K562 (cell line): ENCODE data around the gene RALGPS1.

Source experiments
- EZH2 ChIP-seq: IDR thresholded peaks from 2 replicates; pipeline ENCODE4 v1.6.1; 2012; ENCODE audit warnings: low read depth, mild to moderate bottlenecking, inconsistent platforms, low read length, borderline replicate concordance
- KAT8 ChIP-seq: fragments of 450-650 bp; IDR thresholded peaks from 2 replicates; pipeline ENCODE4 v1.6.1; 2016; ENCODE audit warnings: low read depth, mild to moderate bottlenecking
- MAFK ChIP-seq: IDR thresholded peaks from 2 replicates; pipeline ENCODE4 v1.6.1; 2011; ENCODE audit warnings: low read length, improper control_type of control experiment
- MYC ChIP-seq, 2 experiments: fragments of 250-450 bp in 1 of 2; sonication (Bioruptor Pico) in 1 of 2; IDR thresholded peaks; 2 replicates each; pipeline versions ENCODE4 v1.5.1 to v1.6.1; 2012 to 2021; ENCODE audit warnings: low read depth in 2 of 2, borderline replicate concordance in 1 of 2, improper control_type of control experiment in 1 of 2, low read length in 1 of 2, mild to moderate bottlenecking in 1 of 2, moderate library complexity in 1 of 2
- POLR2A ChIP-seq: fragments of 450-650 bp; conservative IDR thresholded peaks from 2 replicates; pipeline ENCODE4 v1.6.1; 2016
- YY1 ChIP-seq, 3 experiments: IDR thresholded peaks; 2 replicates each; pipeline ENCODE4 v1.6.1; 2011; ENCODE audit warnings: low read length in 2 of 3, mild to moderate bottlenecking in 2 of 3, moderate library complexity in 2 of 3, borderline replicate concordance in 1 of 3, control low read depth in 1 of 3, low read depth in 1 of 3; ENCODE audit not compliant: insufficient read depth in 3 of 3, insufficient replicate concordance in 2 of 3, control insufficient read depth in 1 of 3, insufficient read length in 1 of 3; ENCODE audit errors: extremely low read depth in 1 of 3
- TF ChIP-seq, protein P1 (sequence below): IDR thresholded peaks from 3 replicates; pipeline ENCODE4 v1.6.1; 2011; ENCODE audit warnings: borderline replicate concordance, mild to moderate bottlenecking; ENCODE audit not compliant: insufficient read length, insufficient read depth
- TF ChIP-seq, protein P2 (sequence below), 3 experiments: IDR thresholded peaks in 2 of 3; conservative IDR thresholded peaks in 1 of 3; 2 replicates each; pipeline ENCODE4 v1.5.1; 2011 to 2012; ENCODE audit warnings: low read length in 3 of 3, mild to moderate bottlenecking in 3 of 3, control low read depth in 2 of 3, improper control_type of control experiment in 1 of 3, inconsistent platforms in 1 of 3, low read depth in 1 of 3, mixed read lengths in 1 of 3, moderate library complexity in 1 of 3; ENCODE audit not compliant: insufficient read depth in 2 of 3
- TF ChIP-seq, protein P3 (sequence below): sonication (generic); formaldehyde crosslinking; IDR thresholded peaks from 2 replicates; pipeline ENCODE4 v1.8.0; 2023; ENCODE audit warnings: mild to moderate bottlenecking, missing genetic modification reagents

DNA sequence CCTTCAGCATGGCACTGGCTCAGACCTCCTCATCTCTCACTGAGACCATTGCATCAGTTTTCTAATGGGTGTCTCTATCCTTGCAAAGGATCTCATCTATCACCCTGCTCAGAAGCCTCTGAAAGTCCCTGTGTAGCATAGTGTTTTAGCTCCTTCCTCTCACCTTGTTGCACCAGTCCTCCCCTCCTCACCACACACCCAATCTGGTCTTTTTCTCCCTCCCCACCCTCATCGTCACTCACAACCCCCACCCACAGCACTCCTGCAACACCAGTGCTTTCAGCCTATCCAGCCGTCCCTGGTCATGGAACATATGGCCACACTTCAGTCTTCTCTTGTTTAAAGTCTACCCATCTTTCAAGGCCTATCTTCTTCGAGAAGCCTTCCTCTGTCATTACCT lies 133.4 kb downstream of the RALGPS1 start:
- TF ChIP-seq POLR2A (no peak), YY1 (IDR thresholded peaks at IDR 0.05; ENCODE audit: borderline replicate concordance in 1 of 3, control insufficient read depth in 1 of 3, extremely low read depth in 1 of 3, insufficient read depth in 3 of 3, insufficient read length in 1 of 3, insufficient replicate concordance in 2 of 3, low read depth in 1 of 3, low read length in 2 of 3) (no peak), KAT8 (no peak), EZH2 (no peak), MAFK (no peak), MYC (IDR thresholded peaks at IDR 0.05; ENCODE audit: low read depth, low read length) (no peak), MYC (CRISPR knock-in tag; IDR thresholded peaks at IDR 0.05; ENCODE audit: borderline replicate concordance, low read depth) (no peak)
- TF ChIP-seq, protein P1, sequence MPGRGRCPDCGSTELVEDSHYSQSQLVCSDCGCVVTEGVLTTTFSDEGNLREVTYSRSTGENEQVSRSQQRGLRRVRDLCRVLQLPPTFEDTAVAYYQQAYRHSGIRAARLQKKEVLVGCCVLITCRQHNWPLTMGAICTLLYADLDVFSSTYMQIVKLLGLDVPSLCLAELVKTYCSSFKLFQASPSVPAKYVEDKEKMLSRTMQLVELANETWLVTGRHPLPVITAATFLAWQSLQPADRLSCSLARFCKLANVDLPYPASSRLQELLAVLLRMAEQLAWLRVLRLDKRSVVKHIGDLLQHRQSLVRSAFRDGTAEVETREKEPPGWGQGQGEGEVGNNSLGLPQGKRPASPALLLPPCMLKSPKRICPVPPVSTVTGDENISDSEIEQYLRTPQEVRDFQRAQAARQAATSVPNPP, result no peak
- TF ChIP-seq, protein P2, sequence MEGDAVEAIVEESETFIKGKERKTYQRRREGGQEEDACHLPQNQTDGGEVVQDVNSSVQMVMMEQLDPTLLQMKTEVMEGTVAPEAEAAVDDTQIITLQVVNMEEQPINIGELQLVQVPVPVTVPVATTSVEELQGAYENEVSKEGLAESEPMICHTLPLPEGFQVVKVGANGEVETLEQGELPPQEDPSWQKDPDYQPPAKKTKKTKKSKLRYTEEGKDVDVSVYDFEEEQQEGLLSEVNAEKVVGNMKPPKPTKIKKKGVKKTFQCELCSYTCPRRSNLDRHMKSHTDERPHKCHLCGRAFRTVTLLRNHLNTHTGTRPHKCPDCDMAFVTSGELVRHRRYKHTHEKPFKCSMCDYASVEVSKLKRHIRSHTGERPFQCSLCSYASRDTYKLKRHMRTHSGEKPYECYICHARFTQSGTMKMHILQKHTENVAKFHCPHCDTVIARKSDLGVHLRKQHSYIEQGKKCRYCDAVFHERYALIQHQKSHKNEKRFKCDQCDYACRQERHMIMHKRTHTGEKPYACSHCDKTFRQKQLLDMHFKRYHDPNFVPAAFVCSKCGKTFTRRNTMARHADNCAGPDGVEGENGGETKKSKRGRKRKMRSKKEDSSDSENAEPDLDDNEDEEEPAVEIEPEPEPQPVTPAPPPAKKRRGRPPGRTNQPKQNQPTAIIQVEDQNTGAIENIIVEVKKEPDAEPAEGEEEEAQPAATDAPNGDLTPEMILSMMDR (IDR thresholded peaks at IDR 0.05 in 2 of 3, conservative IDR thresholded peaks at IDR 0.05 in 1 of 3; ENCODE audit: insufficient read depth in 2 of 3, low read depth in 1 of 3, low read length in 3 of 3), result no peak
- TF ChIP-seq, protein P3, sequence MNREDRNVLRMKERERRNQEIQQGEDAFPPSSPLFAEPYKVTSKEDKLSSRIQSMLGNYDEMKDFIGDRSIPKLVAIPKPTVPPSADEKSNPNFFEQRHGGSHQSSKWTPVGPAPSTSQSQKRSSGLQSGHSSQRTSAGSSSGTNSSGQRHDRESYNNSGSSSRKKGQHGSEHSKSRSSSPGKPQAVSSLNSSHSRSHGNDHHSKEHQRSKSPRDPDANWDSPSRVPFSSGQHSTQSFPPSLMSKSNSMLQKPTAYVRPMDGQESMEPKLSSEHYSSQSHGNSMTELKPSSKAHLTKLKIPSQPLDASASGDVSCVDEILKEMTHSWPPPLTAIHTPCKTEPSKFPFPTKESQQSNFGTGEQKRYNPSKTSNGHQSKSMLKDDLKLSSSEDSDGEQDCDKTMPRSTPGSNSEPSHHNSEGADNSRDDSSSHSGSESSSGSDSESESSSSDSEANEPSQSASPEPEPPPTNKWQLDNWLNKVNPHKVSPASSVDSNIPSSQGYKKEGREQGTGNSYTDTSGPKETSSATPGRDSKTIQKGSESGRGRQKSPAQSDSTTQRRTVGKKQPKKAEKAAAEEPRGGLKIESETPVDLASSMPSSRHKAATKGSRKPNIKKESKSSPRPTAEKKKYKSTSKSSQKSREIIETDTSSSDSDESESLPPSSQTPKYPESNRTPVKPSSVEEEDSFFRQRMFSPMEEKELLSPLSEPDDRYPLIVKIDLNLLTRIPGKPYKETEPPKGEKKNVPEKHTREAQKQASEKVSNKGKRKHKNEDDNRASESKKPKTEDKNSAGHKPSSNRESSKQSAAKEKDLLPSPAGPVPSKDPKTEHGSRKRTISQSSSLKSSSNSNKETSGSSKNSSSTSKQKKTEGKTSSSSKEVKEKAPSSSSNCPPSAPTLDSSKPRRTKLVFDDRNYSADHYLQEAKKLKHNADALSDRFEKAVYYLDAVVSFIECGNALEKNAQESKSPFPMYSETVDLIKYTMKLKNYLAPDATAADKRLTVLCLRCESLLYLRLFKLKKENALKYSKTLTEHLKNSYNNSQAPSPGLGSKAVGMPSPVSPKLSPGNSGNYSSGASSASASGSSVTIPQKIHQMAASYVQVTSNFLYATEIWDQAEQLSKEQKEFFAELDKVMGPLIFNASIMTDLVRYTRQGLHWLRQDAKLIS (CRISPR knock-in tag), result no peak
